IMR-90 (cell line): ENCODE data around the gene KLK6. TPM values are rescaled to one million over a fixed set of nuclear protein-coding genes. Genes with fewer than 3 reads are reported as not detected.

Experiments used
- ATAC-seq: fragments of 200-7000 bp; cut with Tn5 transposase; 2 replicates; pipeline ENCODE4 v1.9.1; 2020; ENCODE audit warnings: low read depth, mild to moderate bottlenecking, moderate library complexity
- BruUV-seq: library from RNA; stranded (reverse); fragments of 400-500 nt; replicated peaks from 2 replicates; lab custom pipeline; 2021; lab: Mats Ljungman, UMichigan
- CTCF ChIA-PET: fragments of 300-600 bp; formaldehyde crosslinking; extraction: SDS; loops from one replicate; lab custom pipeline; 2021; ENCODE audit warnings: antibody characterized with exemption; lab: Yijun Ruan, JAX
- POLR2A ChIA-PET: fragments of 300-600 bp; sonication (Branson Sonifier 250); formaldehyde crosslinking; loops from one replicate; lab custom pipeline; 2022; ENCODE audit warnings: antibody characterized with exemption; ENCODE audit not compliant: unreplicated experiment; lab: Charles Lee
- DNase-seq: peaks from one replicate; pipeline ENCODE4 v3.0.0; 2013
- H2AFZ ChIP-seq: replicated peaks from 2 replicates; pipeline ENCODE3; 2013; ENCODE audit warnings: low read length, mild to moderate bottlenecking; ENCODE audit not compliant: poor library complexity
- H2AK5ac ChIP-seq: 2 replicates; pipeline ENCODE4 v1.6.1; 2013; ENCODE audit warnings: low read depth, low read length, inconsistent platforms
- H2AK9ac ChIP-seq: replicated peaks from 2 replicates; pipeline ENCODE3; 2013; ENCODE audit warnings: mild to moderate bottlenecking, low read depth, low read length, moderate library complexity; ENCODE audit not compliant: poor library complexity
- H2BK120ac ChIP-seq: 2 replicates; pipeline ENCODE4 v1.6.1; 2013; ENCODE audit warnings: low read depth, low read length, inconsistent platforms
- H2BK15ac ChIP-seq: 3 replicates; pipeline ENCODE4 v1.6.1; 2013; ENCODE audit warnings: low read depth, low read length, inconsistent platforms
- H2BK20ac ChIP-seq: 2 replicates; pipeline ENCODE4 v1.6.1; 2013; ENCODE audit warnings: low read depth, mild to moderate bottlenecking, inconsistent platforms, low read length, moderate library complexity
- H2BK5ac ChIP-seq: 2 replicates; pipeline ENCODE4 v1.6.1; 2013; ENCODE audit warnings: mild to moderate bottlenecking, low read depth, low read length, inconsistent platforms; ENCODE audit not compliant: poor library complexity, severe bottlenecking
- H3K14ac ChIP-seq: replicated peaks from 2 replicates; pipeline ENCODE4 v1.6.1; 2013; ENCODE audit warnings: low read depth, low read length, inconsistent platforms
- H3K18ac ChIP-seq: 2 replicates; pipeline ENCODE4 v1.6.1; 2013; ENCODE audit warnings: low read depth, low read length, control low read depth
- H3K23ac ChIP-seq: 2 replicates; pipeline ENCODE4 v1.6.1; 2013; ENCODE audit warnings: low read depth, low read length, inconsistent platforms
- H3K27ac ChIP-seq: 2 replicates; pipeline ENCODE4 v1.5.1; 2013; ENCODE audit warnings: mild to moderate bottlenecking, control low read depth, low read length; ENCODE audit not compliant: insufficient read depth
- H3K27me3 ChIP-seq: 2 replicates; pipeline ENCODE4 v1.6.1; 2013; ENCODE audit warnings: low read length; ENCODE audit not compliant: control insufficient read depth, insufficient read depth
- H3K36me3 ChIP-seq: 2 replicates; pipeline ENCODE4 v1.6.1; 2013; ENCODE audit warnings: low read length, mixed read lengths; ENCODE audit not compliant: control insufficient read depth, insufficient read depth
- H3K4ac ChIP-seq: 2 replicates; pipeline ENCODE4 v1.6.1; 2013; ENCODE audit warnings: low read depth, low read length, inconsistent platforms
- H3K4me1 ChIP-seq: 2 replicates; pipeline ENCODE4 v1.6.1; 2013; ENCODE audit warnings: low read length, mixed read lengths; ENCODE audit not compliant: control insufficient read depth, insufficient read depth
- H3K4me2 ChIP-seq: 2 replicates; pipeline ENCODE4 v1.6.1; 2013; ENCODE audit warnings: low read depth, mild to moderate bottlenecking, control low read depth, low read length, moderate library complexity
- H3K4me3 ChIP-seq: 2 replicates; pipeline ENCODE4 v1.5.1; 2013; ENCODE audit warnings: low read depth, mild to moderate bottlenecking, control low read depth, low read length, moderate library complexity; ENCODE audit not compliant: insufficient read depth
- H3K56ac ChIP-seq: 2 replicates; pipeline ENCODE4 v1.6.1; 2013; ENCODE audit warnings: low read length, inconsistent platforms; ENCODE audit not compliant: insufficient read depth; ENCODE audit errors: extremely low read depth
- H3K79me1 ChIP-seq, 2 experiments: 2 replicates each; pipeline ENCODE4 v1.6.1; 2013; ENCODE audit warnings: low read length in 2 of 2, inconsistent platforms in 1 of 2, low read depth in 1 of 2
- H3K9ac ChIP-seq: 2 replicates; pipeline ENCODE4 v1.6.1; 2013; ENCODE audit warnings: low read depth, low read length, control low read depth
- H3K9me1 ChIP-seq: 2 replicates; pipeline ENCODE4 v1.6.1; 2013; ENCODE audit warnings: low read length, inconsistent platforms; ENCODE audit not compliant: insufficient read depth
- H3K9me3 ChIP-seq: 2 replicates; pipeline ENCODE4 v1.6.1; 2013; ENCODE audit warnings: low read length; ENCODE audit not compliant: control insufficient read depth, insufficient read depth
- H4K20me1 ChIP-seq: 2 replicates; pipeline ENCODE4 v1.6.1; 2013; ENCODE audit warnings: low read length, inconsistent platforms; ENCODE audit not compliant: insufficient read depth
- H4K5ac ChIP-seq: 2 replicates; pipeline ENCODE4 v1.6.1; 2013; ENCODE audit warnings: mild to moderate bottlenecking, low read depth, low read length, control low read depth
- H4K8ac ChIP-seq, 2 experiments: 2 replicates each; pipeline ENCODE4 v1.6.1; 2013; ENCODE audit warnings: low read depth in 2 of 2, low read length in 2 of 2, control low read depth in 1 of 2, inconsistent platforms in 1 of 2
- H4K91ac ChIP-seq: 2 replicates; pipeline ENCODE4 v1.6.1; 2013; ENCODE audit warnings: low read depth, low read length, inconsistent platforms; ENCODE audit not compliant: insufficient read depth
- MAFK ChIP-seq: IDR thresholded peaks from 2 replicates; pipeline ENCODE4 v1.6.1; 2012; ENCODE audit warnings: low read depth, low read length, improper control_type of control experiment
- NFE2L2 ChIP-seq: fragments of 150-350 bp; IDR thresholded peaks from 2 replicates; pipeline ENCODE4 v1.6.1; 2016; ENCODE audit warnings: low read depth, mild to moderate bottlenecking, low read length
- POLR2A ChIP-seq: IDR thresholded peaks from 2 replicates; pipeline ENCODE4 v1.6.1; 2012; ENCODE audit warnings: mild to moderate bottlenecking, low read depth, low read length
- RAD21 ChIP-seq: IDR thresholded peaks from 2 replicates; pipeline ENCODE4 v1.6.1; 2012; ENCODE audit warnings: low read length, improper control_type of control experiment
- SMC3 ChIP-seq: fragments of 150-350 bp; IDR thresholded peaks from 2 replicates; pipeline ENCODE4 v1.6.1; 2016; ENCODE audit warnings: low read depth, mild to moderate bottlenecking, antibody characterized with exemption, low read length, moderate library complexity
- WGBS, 2 experiments: methylation state at CpG; one replicate each; pipeline versions ENCODE4 v1.1.5 to v1.1.7; 2013; ENCODE audit warnings: missing lambda C conversion rate in 2 of 2; ENCODE audit not compliant: insufficient read length in 1 of 2; ENCODE audit errors: extremely low coverage in 2 of 2; 5-methylcytosine and 5-hydroxymethylcytosine counted together
- dilution Hi-C: fragments of 300-500 bp; cut with HindIII; formaldehyde crosslinking; loops from one replicate; pipeline ENCODE4 v1.14.3; 2018; ENCODE audit warnings: low sequenced_read_pairs; ENCODE audit not compliant: unreplicated experiment
- in situ Hi-C: fragments of 300-500 bp; cut with MboI; formaldehyde crosslinking; loops from 3 replicates; pipeline ENCODE4 v1.14.3; 2019; ENCODE audit warnings: low sequenced_read_pairs, inconsistent platforms, mixed read lengths
- intact Hi-C: fragments of 100-400 bp; cut with micrococcal nuclease; formaldehyde crosslinking; loops from 2 replicates; pipeline ENCODE4 v1.10.0; 2022
- polyA plus RNA-seq, 3 experiments: library from polyadenylated mRNA; depleted of rRNA; stranded (reverse); fragments of >200 nt; gene quantifications; 2 replicates each; pipeline ENCODE4 v1.2.3, GENCODE V29; 2012; ENCODE audit warnings: low replicate concordance in 1 of 3
- total RNA-seq: library from RNA; depleted of rRNA; stranded (reverse); fragments of >200 nt; gene quantifications from 2 replicates; pipeline ENCODE4 v1.2.3, GENCODE V29; 2012; rRNA removed
- TF ChIP-seq, protein P1 (sequence below): fragments of 150-350 bp; IDR thresholded peaks from 2 replicates; pipeline ENCODE4 v1.6.1; 2016; ENCODE audit warnings: low read depth, mild to moderate bottlenecking, low read length, moderate library complexity, borderline replicate concordance

KLK6 gene
- total and polyA plus RNA-seq, 2 of the 4 experiments (the other 2 are of a cell fraction), result not detected

- H3K9me3 ChIP-seq, result no peaks in the 10 kb centered on the region
- peaks cover 11% of the 10 kb centered on the region for H3K27me3 ChIP-seq
- no peak overlapping the region for H2BK5ac ChIP-seq
- H3K4ac ChIP-seq, result no peak overlapping the region
- no peaks in the 10 kb centered on the region for H3K4me1 ChIP-seq
- no peak overlapping the region for H3K9ac ChIP-seq
- ATAC-seq (peak; percentile 81), DNase-seq (no peak)
- no peak overlapping the region for H4K8ac ChIP-seq
- H3K56ac ChIP-seq, result no peak overlapping the region
- WGBS, 2 experiments, result 0% methylated on average over 13 of the region's 36 CpGs; no CpG with 5 or more reads in 1 of the 2 experiments
- H3K14ac ChIP-seq, result no peak overlapping the region
- TF ChIP-seq POLR2A (no peak), NFE2L2 (no peak), SMC3 (no peak), RAD21 (no peak), MAFK (no peak)
- TF ChIP-seq, protein P1, sequence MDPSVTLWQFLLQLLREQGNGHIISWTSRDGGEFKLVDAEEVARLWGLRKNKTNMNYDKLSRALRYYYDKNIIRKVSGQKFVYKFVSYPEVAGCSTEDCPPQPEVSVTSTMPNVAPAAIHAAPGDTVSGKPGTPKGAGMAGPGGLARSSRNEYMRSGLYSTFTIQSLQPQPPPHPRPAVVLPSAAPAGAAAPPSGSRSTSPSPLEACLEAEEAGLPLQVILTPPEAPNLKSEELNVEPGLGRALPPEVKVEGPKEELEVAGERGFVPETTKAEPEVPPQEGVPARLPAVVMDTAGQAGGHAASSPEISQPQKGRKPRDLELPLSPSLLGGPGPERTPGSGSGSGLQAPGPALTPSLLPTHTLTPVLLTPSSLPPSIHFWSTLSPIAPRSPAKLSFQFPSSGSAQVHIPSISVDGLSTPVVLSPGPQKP, result no peak
- no peak overlapping the region for H3K4me2 ChIP-seq
- no peak overlapping the region for H4K91ac ChIP-seq
- H2AFZ ChIP-seq, result peak overlapping the region; percentile 32
- no peak overlapping the region for H3K18ac ChIP-seq
- BruUV-seq, result no TSS peak
- intact Hi-C loops (no loop called here), dilution Hi-C loops (no loop called here), in situ Hi-C loops (no loop called here)
- H4K5ac ChIP-seq, result no peak overlapping the region
- ChIA-PET POLR2A (no interaction called here), CTCF (interaction anchor here (1.1 kb wide), 1 partner anchor 13 kb away, joined by 4 read pairs; no protein-coding TSS in a partner anchor)
- H2BK20ac ChIP-seq, result no peak overlapping the region
- no peak overlapping the region for H2AK5ac ChIP-seq
- peak overlapping the region; percentile 16 for H2AK9ac ChIP-seq
- H2BK15ac ChIP-seq, result no peak overlapping the region
- H4K20me1 ChIP-seq, result no peaks in the 10 kb centered on the region
- H3K9me1 ChIP-seq, result no peaks in the 10 kb centered on the region
- no peak overlapping the region for H3K27ac ChIP-seq
- H3K23ac ChIP-seq, result no peak overlapping the region
- no peaks in the 10 kb centered on the region for H3K79me1 ChIP-seq
- no peak overlapping the region for H3K4me3 ChIP-seq
- no peaks in the 10 kb centered on the region for H3K36me3 ChIP-seq
- H2BK120ac ChIP-seq, result no peak overlapping the region
These were observed 59.9 kb downstream of the KLK6 start for GRCh38 chr19:50909240-50910070.

Other genes with a start within 250 kb of the KLK6 start
- 4.7 and 6.1 TPM in 2 replicates for gene SHANK1, start 249.8 kb downstream of the KLK6 start, total RNA-seq
- gene SHANK1, start 249.8 kb downstream of the KLK6 start, polyA plus RNA-seq (2012; rRNA removed), result 6.7 and 7.6 TPM in 2 replicates
- 17.0 and 19.2 TPM in 2 replicates for gene CLEC11A, start 246.2 kb downstream of the KLK6 start, total RNA-seq
- 152 and 223 TPM in 2 replicates for gene CLEC11A, start 246.2 kb downstream of the KLK6 start, polyA plus RNA-seq (2012; rRNA removed)
- gene GPR32, start 199.1 kb downstream of the KLK6 start, total RNA-seq, result not detected in 2 replicates
- gene GPR32, start 199.1 kb downstream of the KLK6 start, polyA plus RNA-seq (2012; rRNA removed), result not detected in 2 replicates
- not detected in 2 replicates for gene ACP4, start 179.2 kb downstream of the KLK6 start, total RNA-seq
- not detected in 2 replicates for gene ACP4, start 179.2 kb downstream of the KLK6 start, polyA plus RNA-seq (2012; rRNA removed)
- gene KLK1, start 145.8 kb downstream of the KLK6 start, total RNA-seq, result not detected in 2 replicates
- gene KLK1, start 145.8 kb downstream of the KLK6 start, polyA plus RNA-seq (2012; rRNA removed), result not detected in 2 replicates
- gene KLK15, start 136.0 kb downstream of the KLK6 start, total RNA-seq, result not detected in 2 replicates
- gene KLK15, start 136.0 kb downstream of the KLK6 start, polyA plus RNA-seq (2012; rRNA removed), result not detected in 2 replicates
- gene KLK3, start 114.7 kb downstream of the KLK6 start, total RNA-seq, result not detected in 2 replicates
- not detected in 2 replicates for gene KLK3, start 114.7 kb downstream of the KLK6 start, polyA plus RNA-seq (2012; rRNA removed)
- not detected in 2 replicates for gene KLK2, start 96.2 kb downstream of the KLK6 start, total RNA-seq
- not detected in 2 replicates for gene KLK2, start 96.2 kb downstream of the KLK6 start, polyA plus RNA-seq (2012; rRNA removed)
- not detected in 2 replicates for gene KLK4, start 58.2 kb downstream of the KLK6 start, total RNA-seq
- gene KLK4, start 58.2 kb downstream of the KLK6 start, polyA plus RNA-seq (2012; rRNA removed), result not detected in 2 replicates
- not detected in 2 replicates for gene KLK5, start 16.6 kb downstream of the KLK6 start, total RNA-seq
- not detected in 2 replicates for gene KLK5, start 16.6 kb downstream of the KLK6 start, polyA plus RNA-seq (2012; rRNA removed)
- not detected in 2 replicates for gene KLK7, start 14.3 kb upstream of the KLK6 start, total RNA-seq
- gene KLK7, start 14.3 kb upstream of the KLK6 start, polyA plus RNA-seq (2012; rRNA removed), result not detected in 2 replicates
- gene KLK8, start 32.0 kb upstream of the KLK6 start, total RNA-seq, result not detected in 2 replicates
- not detected in 2 replicates for gene KLK8, start 32.0 kb upstream of the KLK6 start, polyA plus RNA-seq (2012; rRNA removed)
- gene KLK10, start 50.1 kb upstream of the KLK6 start, total RNA-seq, result not detected in 2 replicates
- not detected in 2 replicates for gene KLK10, start 50.1 kb upstream of the KLK6 start, polyA plus RNA-seq (2012; rRNA removed)
- gene KLK11, start 57.0 kb upstream of the KLK6 start, total RNA-seq, result not detected in 2 replicates
- not detected in 2 replicates for gene KLK11, start 57.0 kb upstream of the KLK6 start, polyA plus RNA-seq (2012; rRNA removed)
- gene KLK12, start 65.4 kb upstream of the KLK6 start, total RNA-seq, result not detected in 2 replicates
- not detected in 2 replicates for gene KLK12, start 65.4 kb upstream of the KLK6 start, polyA plus RNA-seq (2012; rRNA removed)
- gene KLK13, start 95.5 kb upstream of the KLK6 start, total RNA-seq, result not detected in 2 replicates
- gene KLK13, start 95.5 kb upstream of the KLK6 start, polyA plus RNA-seq (2012; rRNA removed), result 0.16 TPM in 1 of 2 replicates, not detected in the other
- not detected in 2 replicates for gene KLK14, start 113.3 kb upstream of the KLK6 start, total RNA-seq
- gene KLK14, start 113.3 kb upstream of the KLK6 start, polyA plus RNA-seq (2012; rRNA removed), result not detected in 2 replicates
- gene CTU1, start 138.8 kb upstream of the KLK6 start, total RNA-seq, result 2.0 and 2.2 TPM in 2 replicates
- 3.3 and 6.4 TPM in 2 replicates for gene CTU1, start 138.8 kb upstream of the KLK6 start, polyA plus RNA-seq (2012; rRNA removed)
- not detected in 2 replicates for gene SIGLEC9, start 155.3 kb upstream of the KLK6 start, total RNA-seq
- gene SIGLEC9, start 155.3 kb upstream of the KLK6 start, polyA plus RNA-seq (2012; rRNA removed), result 0.03 TPM in 1 of 2 replicates, not detected in the other
- gene SIGLEC7, start 172.7 kb upstream of the KLK6 start, total RNA-seq, result not detected in 2 replicates
- gene SIGLEC7, start 172.7 kb upstream of the KLK6 start, polyA plus RNA-seq (2012; rRNA removed), result not detected in 2 replicates